Kidney epithelial cell (primary cell): ENCODE data around the gene PATE4. TPM values are rescaled to one million over a fixed set of nuclear protein-coding genes. Genes with fewer than 3 reads are reported as not detected.

ENCODE experiments used
- DNase-seq: peaks from one replicate; pipeline ENCODE4 v3.0.0-alpha.2; 2010; ENCODE audit warnings: low read depth
- H3K27me3 ChIP-seq: 2 replicates; pipeline ENCODE4 v1.6.0; 2011; ENCODE audit warnings: low read length; ENCODE audit not compliant: control insufficient read depth, insufficient read depth
- H3K36me3 ChIP-seq: 2 replicates; pipeline ENCODE4 v1.5.1; 2011; ENCODE audit warnings: low read length; ENCODE audit not compliant: control insufficient read depth, insufficient read depth
- H3K4me3 ChIP-seq: 2 replicates; pipeline ENCODE4 v1.5.1; 2011; ENCODE audit warnings: low read depth, mild to moderate bottlenecking, control low read depth, low read length
- total RNA-seq: library from RNA; depleted of rRNA; stranded (reverse); fragments of >200 nt; gene quantifications from 2 replicates; pipeline ENCODE4 v1.2.3, GENCODE V29; 2015
- TF ChIP-seq, protein P1 (sequence below): IDR thresholded peaks from 2 replicates; pipeline ENCODE4 v1.5.1; 2011; ENCODE audit warnings: mild to moderate bottlenecking, moderate library complexity, low read length, control low read depth, inconsistent platforms; ENCODE audit not compliant: insufficient read depth, poor library complexity, severe bottlenecking

Gene PATE4, protein sequence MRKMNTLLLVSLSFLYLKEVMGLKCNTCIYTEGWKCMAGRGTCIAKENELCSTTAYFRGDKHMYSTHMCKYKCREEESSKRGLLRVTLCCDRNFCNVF
- not detected in 2 replicates for total RNA-seq

DNA sequence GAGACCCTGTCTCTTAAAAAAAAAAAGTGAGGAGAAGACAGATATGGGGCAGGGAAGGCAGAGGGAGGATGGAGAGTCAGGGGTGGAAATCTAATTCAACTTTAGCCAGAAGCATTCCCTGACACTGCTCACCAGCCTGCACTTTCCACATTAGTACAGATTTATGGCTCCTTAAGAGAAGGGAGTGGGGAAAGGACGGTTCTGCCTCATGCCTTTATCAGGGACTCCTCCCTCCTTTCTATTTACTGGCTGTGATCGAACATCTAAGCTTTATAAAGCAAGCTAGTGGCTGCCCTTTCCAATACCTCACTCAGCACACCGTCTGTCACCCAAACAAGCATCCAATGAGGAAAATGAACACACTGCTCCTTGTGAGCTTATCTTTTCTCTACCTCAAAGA is at the start of gene PATE4:
PATE4 (plus strand) TSS at position 301 of the 400 bp plus-strand sequence; CDS start at position 345, 44 bp downstream.
- Histone ChIP-seq H3K4me3 (no peak within 1 kb of the TSS), H3K27me3 (no peaks in the 10 kb centered on the region), H3K36me3 (no peaks in the 10 kb centered on the region)
- TF ChIP-seq, protein P1, sequence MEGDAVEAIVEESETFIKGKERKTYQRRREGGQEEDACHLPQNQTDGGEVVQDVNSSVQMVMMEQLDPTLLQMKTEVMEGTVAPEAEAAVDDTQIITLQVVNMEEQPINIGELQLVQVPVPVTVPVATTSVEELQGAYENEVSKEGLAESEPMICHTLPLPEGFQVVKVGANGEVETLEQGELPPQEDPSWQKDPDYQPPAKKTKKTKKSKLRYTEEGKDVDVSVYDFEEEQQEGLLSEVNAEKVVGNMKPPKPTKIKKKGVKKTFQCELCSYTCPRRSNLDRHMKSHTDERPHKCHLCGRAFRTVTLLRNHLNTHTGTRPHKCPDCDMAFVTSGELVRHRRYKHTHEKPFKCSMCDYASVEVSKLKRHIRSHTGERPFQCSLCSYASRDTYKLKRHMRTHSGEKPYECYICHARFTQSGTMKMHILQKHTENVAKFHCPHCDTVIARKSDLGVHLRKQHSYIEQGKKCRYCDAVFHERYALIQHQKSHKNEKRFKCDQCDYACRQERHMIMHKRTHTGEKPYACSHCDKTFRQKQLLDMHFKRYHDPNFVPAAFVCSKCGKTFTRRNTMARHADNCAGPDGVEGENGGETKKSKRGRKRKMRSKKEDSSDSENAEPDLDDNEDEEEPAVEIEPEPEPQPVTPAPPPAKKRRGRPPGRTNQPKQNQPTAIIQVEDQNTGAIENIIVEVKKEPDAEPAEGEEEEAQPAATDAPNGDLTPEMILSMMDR: no peak
- DNase-seq: no peak

DNA sequence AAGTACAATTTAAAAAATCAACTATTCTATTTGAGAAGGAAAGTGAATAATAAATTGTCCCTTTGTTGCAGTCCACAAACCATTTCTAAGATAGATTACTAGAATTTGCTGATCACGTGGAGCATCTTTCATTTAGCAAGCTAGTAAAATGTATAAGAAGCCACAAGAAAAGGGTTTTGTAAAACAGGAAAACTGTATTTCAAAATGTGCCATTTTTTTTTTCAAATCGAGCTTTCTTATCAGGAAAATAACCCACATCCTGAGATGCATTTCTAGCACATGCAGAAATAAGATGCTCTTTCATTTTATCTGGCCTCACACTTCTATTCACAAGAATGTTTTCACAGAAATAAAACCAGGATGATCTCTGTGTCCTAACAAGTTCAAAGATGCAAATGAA is 48.4 kb upstream of the PATE4 start:
- TF ChIP-seq, protein P1: no peak
- no peak for DNase-seq
- Histone ChIP-seq H3K27me3 (no peaks in the 10 kb centered on the region), H3K4me3 (no peak overlapping the region), H3K36me3 (no peaks in the 10 kb centered on the region)

DNA sequence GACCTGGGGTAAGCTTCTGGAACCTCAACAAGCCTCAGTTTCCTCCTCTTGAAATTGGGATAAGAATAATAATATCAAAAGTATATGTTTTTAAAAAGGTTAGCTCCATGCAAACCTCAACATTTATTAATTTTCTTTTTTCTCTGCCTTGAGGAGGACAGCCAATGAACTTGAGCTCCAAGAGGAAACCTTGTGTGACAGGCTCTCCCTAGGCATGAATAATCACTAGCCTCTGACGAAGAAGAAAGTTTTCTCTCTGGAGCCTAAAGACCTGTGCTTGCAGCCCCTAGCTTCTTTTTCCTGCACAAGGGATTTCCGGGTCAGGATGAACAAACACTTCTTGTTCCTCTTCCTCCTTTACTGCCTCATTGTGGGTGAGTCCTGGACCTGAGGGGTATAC is 45.3 kb upstream of the PATE4 start, which contains the start of gene PATE3:
PATE3 (plus strand) TSS at position 301 of the 400 bp plus-strand sequence; CDS start at position 326, 25 bp downstream.
- TF ChIP-seq, protein P1: no peak
- Histone ChIP-seq H3K36me3 (no peaks in the 10 kb centered on the region), H3K27me3 (no peaks in the 10 kb centered on the region), H3K4me3 (no peak within 1 kb of the TSS)
- no peak for DNase-seq

DNA sequence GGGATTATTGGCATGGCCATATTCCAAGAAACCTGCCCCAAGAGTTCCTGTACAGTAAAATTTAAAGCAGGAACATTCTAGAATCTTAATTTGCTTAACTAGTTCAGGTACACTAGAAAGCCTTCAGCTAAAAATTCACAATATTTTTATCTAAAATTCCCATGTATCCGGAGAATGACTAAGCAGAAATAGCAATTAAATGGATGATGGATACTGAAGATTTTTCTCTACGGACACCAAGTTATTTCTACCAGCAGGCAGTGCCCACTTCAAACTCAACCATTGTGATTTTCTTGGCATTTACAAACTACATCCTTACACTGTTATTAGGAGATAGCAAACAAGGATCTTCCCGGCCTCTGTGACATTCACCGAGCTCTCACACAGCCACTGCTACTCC is 42.3 kb upstream of the PATE4 start:
- TF ChIP-seq, protein P1: no peak
- DNase-seq: no peak
- no peaks in the 10 kb centered on the region for H3K36me3 ChIP-seq

DNA sequence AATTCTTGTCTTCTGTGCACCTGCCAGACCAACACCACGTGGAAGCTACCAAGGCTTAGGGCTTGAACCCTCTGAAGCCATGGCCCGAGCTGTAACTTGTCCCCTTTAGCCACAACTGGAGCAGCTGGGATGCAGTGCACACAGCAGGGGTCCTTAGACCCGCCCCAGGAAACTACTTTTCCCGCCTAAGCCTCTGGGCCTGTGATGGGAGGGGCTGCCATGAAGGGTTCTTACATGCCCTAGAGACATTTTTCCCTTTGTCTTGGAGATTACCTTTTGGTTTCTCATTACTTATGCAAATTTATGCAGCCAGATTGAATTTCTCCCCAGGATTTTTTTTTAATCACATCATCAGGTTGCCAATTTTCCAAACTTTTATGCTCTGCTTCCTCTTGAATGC is 35.5 kb upstream of the PATE4 start:
- no peak for DNase-seq
- TF ChIP-seq, protein P1: no peak
- Histone ChIP-seq H3K36me3 (no peaks in the 10 kb centered on the region), H3K27me3 (no peaks in the 10 kb centered on the region), H3K4me3 (no peak overlapping the region)

More for the DNA sequence above, 42.3 kb upstream of the PATE4 start:
- Histone ChIP-seq H3K4me3 (no peak overlapping the region), H3K27me3 (no peaks in the 10 kb centered on the region)

DNA sequence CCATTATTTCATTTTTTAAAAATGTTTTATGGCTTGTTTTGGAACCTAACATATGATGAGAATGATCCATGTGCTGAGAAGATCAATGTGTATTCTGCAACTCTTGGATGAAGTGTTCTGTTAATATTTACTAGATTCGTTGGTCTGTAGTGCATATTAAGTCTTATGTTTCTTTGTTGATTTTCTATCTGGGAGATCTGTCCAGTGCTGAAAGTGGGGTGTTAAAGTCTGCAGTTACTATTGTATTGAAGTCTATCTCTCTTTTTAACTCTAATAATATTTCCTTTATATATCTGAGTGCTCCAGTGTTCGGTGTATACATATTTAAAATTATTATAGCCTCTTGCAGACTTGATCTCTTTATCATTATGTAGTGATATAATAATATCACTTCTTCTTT is 33.3 kb upstream of the PATE4 start:
- Histone ChIP-seq H3K4me3 (no peak overlapping the region), H3K36me3 (no peaks in the 10 kb centered on the region)
- TF ChIP-seq, protein P1: no peak

More for the DNA sequence above, 33.3 kb upstream of the PATE4 start:
- DNase-seq: no peak
- no peaks in the 10 kb centered on the region for H3K27me3 ChIP-seq
